ENCODE measurements around the gene NFAT5. TPM values are rescaled to one million over a fixed set of nuclear protein-coding genes. Genes with fewer than 3 reads are reported as not detected.

The NFAT5 gene
- total and polyA plus RNA-seq, 2 donors from 2014 or later = 1.9 to 83.7 TPM

DNA sequence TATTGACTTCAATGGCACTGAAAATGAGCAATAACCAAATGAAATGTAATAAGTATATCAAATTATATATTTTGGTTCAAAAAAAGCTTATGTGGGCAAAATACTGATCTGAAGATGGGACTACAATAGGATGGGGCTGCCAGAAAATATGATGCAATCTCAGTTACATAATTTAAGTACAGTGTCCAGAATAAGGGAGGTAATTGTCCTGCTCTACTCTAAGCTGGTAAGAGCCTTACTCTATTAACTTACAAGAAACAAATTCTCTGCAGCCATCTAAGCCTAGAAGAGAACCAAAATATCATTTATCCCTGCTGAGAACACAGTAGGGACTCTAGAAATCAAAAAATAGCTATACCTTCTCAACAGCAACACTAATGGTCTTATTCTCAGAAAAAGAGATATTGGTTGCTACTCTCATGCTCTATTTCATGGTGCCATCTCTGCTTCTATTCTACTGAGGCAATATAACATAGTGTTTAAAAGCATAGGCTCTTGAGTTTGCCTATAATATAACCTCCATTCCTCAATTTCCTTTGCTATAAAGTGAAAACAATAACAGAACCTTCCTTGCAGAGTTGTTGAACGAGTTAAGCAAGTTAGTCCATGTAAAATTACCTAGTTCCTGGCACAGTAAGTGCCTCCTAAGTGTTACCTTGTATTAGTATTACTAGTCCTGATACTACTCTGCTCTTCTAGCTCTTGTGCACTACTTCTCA lies 140.6 kb downstream of the NFAT5 start:
- DNase-seq (peak in 2 of 5 donors; percentile 23 to 29), FAIRE-seq (no peak)
- intact Hi-C loops (cut with DNase I) = loop anchor here (10.0 kb wide), 1 partner anchor 48 kb away; the partner anchor contains the start of gene NOB1

GRCh38 chr16:69706975-69707340 lies 141.2 kb downstream of the NFAT5 start:
- Histone ChIP-seq H3K9me3 (ENCODE audit: control insufficient read depth in 2 of 3, insufficient read depth in 1 of 3, low read length in 3 of 3) (no peaks in the 10 kb centered on the region), H3K36me3 (ENCODE audit: control insufficient read depth in 2 of 3, insufficient read depth in 3 of 3, low read length in 3 of 3) (peaks cover 0 to 11% (median 3%) of the 10 kb centered on the region in 3 donors), H3K4me3 (ENCODE audit: low read length in 3 of 3) (no peak overlapping the region), H3K9ac (ENCODE audit: low read length in 3 of 3) (no peak overlapping the region), H3K27ac (ENCODE audit: low read depth in 2 of 2, low read length in 2 of 2) (no peak overlapping the region), H3K27me3 (ENCODE audit: control insufficient read depth, insufficient read depth, low read length) (no peaks in the 10 kb centered on the region), H3K4me1 (ENCODE audit: control insufficient read depth in 2 of 3, insufficient read depth in 2 of 3, low read depth in 1 of 3, low read length in 3 of 3) (peaks cover 0 to 13% (median 5%) of the 10 kb centered on the region in 3 donors)
- peak in 2 of 5 donors; percentile 11 to 31 for DNase-seq
- FAIRE-seq = no peak
- intact Hi-C loops (cut with DNase I) = loop anchor here (10.0 kb wide), 1 partner anchor 48 kb away; the partner anchor contains the start of gene NOB1
- TF ChIP-seq, protein P1, sequence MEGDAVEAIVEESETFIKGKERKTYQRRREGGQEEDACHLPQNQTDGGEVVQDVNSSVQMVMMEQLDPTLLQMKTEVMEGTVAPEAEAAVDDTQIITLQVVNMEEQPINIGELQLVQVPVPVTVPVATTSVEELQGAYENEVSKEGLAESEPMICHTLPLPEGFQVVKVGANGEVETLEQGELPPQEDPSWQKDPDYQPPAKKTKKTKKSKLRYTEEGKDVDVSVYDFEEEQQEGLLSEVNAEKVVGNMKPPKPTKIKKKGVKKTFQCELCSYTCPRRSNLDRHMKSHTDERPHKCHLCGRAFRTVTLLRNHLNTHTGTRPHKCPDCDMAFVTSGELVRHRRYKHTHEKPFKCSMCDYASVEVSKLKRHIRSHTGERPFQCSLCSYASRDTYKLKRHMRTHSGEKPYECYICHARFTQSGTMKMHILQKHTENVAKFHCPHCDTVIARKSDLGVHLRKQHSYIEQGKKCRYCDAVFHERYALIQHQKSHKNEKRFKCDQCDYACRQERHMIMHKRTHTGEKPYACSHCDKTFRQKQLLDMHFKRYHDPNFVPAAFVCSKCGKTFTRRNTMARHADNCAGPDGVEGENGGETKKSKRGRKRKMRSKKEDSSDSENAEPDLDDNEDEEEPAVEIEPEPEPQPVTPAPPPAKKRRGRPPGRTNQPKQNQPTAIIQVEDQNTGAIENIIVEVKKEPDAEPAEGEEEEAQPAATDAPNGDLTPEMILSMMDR (IDR thresholded peaks at IDR 0.05; ENCODE audit: borderline replicate concordance, extremely low read depth, insufficient read depth) = no peak

More for the DNA sequence above, 140.6 kb downstream of the NFAT5 start:
- TF ChIP-seq, protein P1 (IDR thresholded peaks at IDR 0.05; ENCODE audit: borderline replicate concordance, extremely low read depth, insufficient read depth) = no peak
- H3K9me3 ChIP-seq (ENCODE audit: control insufficient read depth in 2 of 3, insufficient read depth in 1 of 3, low read length in 3 of 3) = no peaks in the 10 kb centered on the region
- H3K4me1 ChIP-seq (ENCODE audit: control insufficient read depth in 2 of 3, insufficient read depth in 2 of 3, low read depth in 1 of 3, low read length in 3 of 3) = peaks cover 0 to 13% (median 5%) of the 10 kb centered on the region in 3 donors
- H3K36me3 ChIP-seq (ENCODE audit: control insufficient read depth in 2 of 3, insufficient read depth in 3 of 3, low read length in 3 of 3) = peaks cover 0 to 13% (median 3%) of the 10 kb centered on the region in 3 donors
- H3K9ac ChIP-seq (ENCODE audit: low read length in 3 of 3) = no peak overlapping the region
- no peak overlapping the region for H3K4me3 ChIP-seq (ENCODE audit: low read length in 3 of 3)
- no peaks in the 10 kb centered on the region for H3K27me3 ChIP-seq (ENCODE audit: control insufficient read depth, insufficient read depth, low read length)
- H3K27ac ChIP-seq (ENCODE audit: low read depth in 2 of 2, low read length in 2 of 2) = no peak overlapping the region

- Histone ChIP-seq H3K27ac (ENCODE audit: low read depth in 2 of 2, low read length in 2 of 2) (peak overlapping the region; percentile 12 to 33), H3K9me3 (ENCODE audit: control insufficient read depth in 2 of 3, insufficient read depth in 1 of 3, low read length in 3 of 3) (no peaks in the 10 kb centered on the region), H3K36me3 (ENCODE audit: control insufficient read depth in 2 of 3, insufficient read depth in 3 of 3, low read length in 3 of 3) (peaks cover 0 to 13% (median 3%) of the 10 kb centered on the region in 3 donors), H3K27me3 (ENCODE audit: control insufficient read depth, insufficient read depth, low read length) (no peaks in the 10 kb centered on the region), H3K9ac (ENCODE audit: low read length in 3 of 3) (no peak overlapping the region), H3K4me1 (ENCODE audit: control insufficient read depth in 2 of 3, insufficient read depth in 2 of 3, low read depth in 1 of 3, low read length in 3 of 3) (peaks cover 0 to 13% (median 5%) of the 10 kb centered on the region in 3 donors), H3K4me3 (ENCODE audit: low read length in 3 of 3) (no peak overlapping the region)
- intact Hi-C loops (cut with DNase I) = loop anchor here (10.0 kb wide), 1 partner anchor 47 kb away; the partner anchor contains the start of gene NOB1
- FAIRE-seq (no peak), DNase-seq (peak in 3 of 5 donors; percentile 35 to 57 (median 52))
- TF ChIP-seq, protein P1 (IDR thresholded peaks at IDR 0.05; ENCODE audit: borderline replicate concordance, extremely low read depth, insufficient read depth) = no peak
These were observed 142.3 kb downstream of the NFAT5 start for GRCh38 chr16:69707920-69708683.

All from kidney (tissue), 14 donors.